ENCODE measurements around the gene UMAD1.

The UMAD1 gene

DNA sequence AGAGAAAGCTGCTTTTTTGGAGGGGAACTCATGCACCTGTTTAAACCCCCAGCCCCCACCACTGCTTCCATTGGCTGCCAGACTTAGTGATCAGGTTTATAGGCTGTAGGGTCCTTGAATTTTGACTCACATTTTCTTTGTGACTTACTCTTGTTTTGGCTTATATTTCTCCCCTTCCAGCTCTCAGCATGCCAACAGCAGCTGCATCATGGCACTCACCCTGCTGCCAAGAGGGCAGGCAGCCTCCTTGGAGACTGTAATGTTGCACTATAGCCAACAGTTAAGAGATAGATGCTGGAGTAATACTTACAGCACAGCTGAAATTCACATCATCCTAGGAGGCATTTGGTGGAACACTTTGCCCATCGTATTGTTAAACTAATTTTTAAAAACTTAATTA, 230.0 kb downstream of the UMAD1 start:
- H3K27me3 ChIP-seq (ENCODE audit: control insufficient read depth, insufficient read depth, low read length), result no peaks in the 10 kb centered on the region
- DNase-seq (ENCODE audit: low read depth, low spot score), result no peak
- H3K4me1 ChIP-seq (ENCODE audit: control insufficient read depth, insufficient read depth, low read length), result peaks cover 4% of the 10 kb centered on the region; the same call in 1 of the 2 replicates
- WGBS (ENCODE audit: insufficient coverage, insufficient read length), result no CpG with 5 or more reads among the region's 1 CpG
- no peaks in the 10 kb centered on the region for H3K9me3 ChIP-seq (ENCODE audit: control insufficient read depth, insufficient read depth, low read length)
- H3K36me3 ChIP-seq (ENCODE audit: control insufficient read depth, insufficient read depth, low read length), result no peaks in the 10 kb centered on the region
- no peak overlapping the region for H3K4me3 ChIP-seq (ENCODE audit: low read length)
- H3K27ac ChIP-seq (ENCODE audit: low read length), result no peak overlapping the region

GRCh38 chr7:7876419-7876818, 235.9 kb downstream of the UMAD1 start:
- DNase-seq (ENCODE audit: low read depth, low spot score), result no peak
- no peaks in the 10 kb centered on the region for H3K4me1 ChIP-seq (ENCODE audit: control insufficient read depth, insufficient read depth, low read length)
- H3K27me3 ChIP-seq (ENCODE audit: control insufficient read depth, insufficient read depth, low read length), result no peaks in the 10 kb centered on the region
- no peaks in the 10 kb centered on the region for H3K9me3 ChIP-seq (ENCODE audit: control insufficient read depth, insufficient read depth, low read length)
- no peaks in the 10 kb centered on the region for H3K36me3 ChIP-seq (ENCODE audit: control insufficient read depth, insufficient read depth, low read length)
- no peak overlapping the region for H3K27ac ChIP-seq (ENCODE audit: low read length)
- WGBS (ENCODE audit: insufficient coverage, insufficient read length), result no CpG with 5 or more reads among the region's 1 CpG
- no peak overlapping the region for H3K4me3 ChIP-seq (ENCODE audit: low read length)

GRCh38 chr7:7881581-7881980, 241.0 kb downstream of the UMAD1 start:
- H3K4me1 ChIP-seq (ENCODE audit: control insufficient read depth, insufficient read depth, low read length), result no peaks in the 10 kb centered on the region
- no peak overlapping the region for H3K27ac ChIP-seq (ENCODE audit: low read length)
- H3K4me3 ChIP-seq (ENCODE audit: low read length), result no peak overlapping the region
- 100% methylated on average over 1 of the region's 6 CpGs for WGBS (ENCODE audit: insufficient coverage, insufficient read length)
- H3K36me3 ChIP-seq (ENCODE audit: control insufficient read depth, insufficient read depth, low read length), result no peaks in the 10 kb centered on the region
- H3K27me3 ChIP-seq (ENCODE audit: control insufficient read depth, insufficient read depth, low read length), result no peaks in the 10 kb centered on the region
- DNase-seq (ENCODE audit: low read depth, low spot score), result no peak
- no peaks in the 10 kb centered on the region for H3K9me3 ChIP-seq (ENCODE audit: control insufficient read depth, insufficient read depth, low read length)

- Histone ChIP-seq H3K27me3 (ENCODE audit: control insufficient read depth, insufficient read depth, low read length) (no peaks in the 10 kb centered on the region), H3K9me3 (ENCODE audit: control insufficient read depth, insufficient read depth, low read length) (no peaks in the 10 kb centered on the region), H3K36me3 (ENCODE audit: control insufficient read depth, insufficient read depth, low read length) (no peaks in the 10 kb centered on the region), H3K27ac (ENCODE audit: low read length) (no peak overlapping the region), H3K4me1 (ENCODE audit: control insufficient read depth, insufficient read depth, low read length) (no peaks in the 10 kb centered on the region), H3K4me3 (ENCODE audit: low read length) (no peak overlapping the region)
- no peak for DNase-seq (ENCODE audit: low read depth, low spot score)
- WGBS (ENCODE audit: insufficient coverage, insufficient read length), result no CpG with 5 or more reads among the region's 2 CpGs
Measured at GRCh38 chr7:7882888-7883287, 242.3 kb downstream of the UMAD1 start.

DNA sequence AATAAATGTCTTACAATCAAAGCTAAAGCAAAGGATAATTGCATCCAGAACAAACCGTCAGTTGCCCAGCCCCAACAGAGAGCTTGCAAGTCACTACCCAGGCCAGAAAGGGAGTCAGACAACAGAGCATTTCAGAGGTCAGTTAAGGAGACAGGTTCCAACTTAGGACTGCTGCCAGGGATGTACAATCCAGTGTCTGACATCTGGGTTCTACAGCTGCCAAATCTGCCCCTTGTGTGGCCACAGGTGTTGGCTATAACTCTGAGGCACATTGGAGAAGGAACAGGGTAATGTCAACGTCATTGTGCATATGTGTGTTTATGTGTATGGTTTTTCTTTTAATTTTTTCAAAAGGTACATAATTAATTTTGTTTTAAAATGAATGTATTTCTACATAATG, 242.8 kb downstream of the UMAD1 start:
- Histone ChIP-seq H3K36me3 (ENCODE audit: control insufficient read depth, insufficient read depth, low read length) (no peaks in the 10 kb centered on the region), H3K4me3 (ENCODE audit: low read length) (no peak overlapping the region), H3K4me1 (ENCODE audit: control insufficient read depth, insufficient read depth, low read length) (no peaks in the 10 kb centered on the region), H3K27me3 (ENCODE audit: control insufficient read depth, insufficient read depth, low read length) (no peaks in the 10 kb centered on the region), H3K27ac (ENCODE audit: low read length) (no peak overlapping the region), H3K9me3 (ENCODE audit: control insufficient read depth, insufficient read depth, low read length) (no peaks in the 10 kb centered on the region)
- no CpG with 5 or more reads among the region's 2 CpGs for WGBS (ENCODE audit: insufficient coverage, insufficient read length)
- no peak for DNase-seq (ENCODE audit: low read depth, low spot score)

DNA sequence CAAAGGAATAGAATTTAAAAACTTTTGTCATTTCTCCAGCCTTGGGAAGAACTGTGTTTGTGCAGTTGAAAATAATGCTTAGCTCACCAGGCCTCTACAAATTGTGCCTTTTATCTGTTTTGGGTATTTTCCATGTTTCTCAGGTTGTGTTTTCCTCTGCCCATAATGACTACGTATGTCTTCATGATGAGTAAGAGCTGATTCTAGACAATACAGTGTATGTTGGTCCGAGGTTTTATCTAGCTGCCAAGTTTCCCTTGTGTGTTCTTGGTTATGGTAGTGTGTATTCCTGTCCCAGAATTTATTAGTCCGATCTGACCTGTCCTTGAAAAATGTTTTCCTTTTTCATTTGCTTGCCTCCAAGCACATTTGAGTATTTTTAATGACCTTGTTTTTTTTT, 244.3 kb downstream of the UMAD1 start:
- DNase-seq (ENCODE audit: low read depth, low spot score), result no peak
- H3K27me3 ChIP-seq (ENCODE audit: control insufficient read depth, insufficient read depth, low read length), result no peaks in the 10 kb centered on the region
- no peak overlapping the region for H3K4me3 ChIP-seq (ENCODE audit: low read length)
- no peaks in the 10 kb centered on the region for H3K9me3 ChIP-seq (ENCODE audit: control insufficient read depth, insufficient read depth, low read length)
- no CpG with 5 or more reads among the region's 3 CpGs for WGBS (ENCODE audit: insufficient coverage, insufficient read length)
- no peak overlapping the region for H3K27ac ChIP-seq (ENCODE audit: low read length)
- no peaks in the 10 kb centered on the region for H3K4me1 ChIP-seq (ENCODE audit: control insufficient read depth, insufficient read depth, low read length)
- no peaks in the 10 kb centered on the region for H3K36me3 ChIP-seq (ENCODE audit: control insufficient read depth, insufficient read depth, low read length)

DNA sequence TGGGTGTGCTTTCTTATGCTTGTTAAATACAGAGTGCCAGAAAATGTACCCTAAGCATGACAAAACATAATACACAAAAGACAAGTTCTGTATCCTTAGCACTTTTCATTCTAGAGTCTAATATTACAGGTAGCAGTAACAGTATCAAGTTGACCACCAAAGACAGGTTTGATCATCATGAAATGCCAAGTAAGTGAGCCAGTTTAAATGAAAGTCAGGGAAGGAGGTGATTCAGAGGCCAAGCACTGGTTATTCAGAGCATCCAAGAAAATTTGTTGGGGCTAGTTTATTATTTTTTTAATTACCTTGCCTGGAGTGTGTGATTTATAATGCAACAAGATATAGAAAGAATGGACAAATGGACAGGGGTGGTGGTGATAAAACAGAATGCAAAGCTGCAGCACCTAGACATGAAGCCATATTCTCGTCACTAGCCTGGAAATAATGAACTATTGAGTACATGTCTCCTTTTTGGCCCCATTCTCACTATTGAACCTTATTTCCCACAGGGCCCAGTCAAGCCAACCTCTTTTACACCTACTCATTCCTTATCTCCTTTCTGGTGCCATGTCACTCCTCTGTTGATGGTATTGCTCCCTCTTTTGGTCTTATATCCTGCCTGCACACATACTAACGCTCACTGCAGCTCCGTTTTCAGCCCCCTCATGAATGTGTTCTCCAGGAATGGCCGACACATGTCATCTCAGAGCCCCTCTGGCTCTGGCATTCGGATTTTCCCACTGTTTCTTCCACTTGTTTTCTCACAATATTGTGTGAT, 249.4 kb downstream of the UMAD1 start:
- no peaks in the 10 kb centered on the region for H3K9me3 ChIP-seq (ENCODE audit: control insufficient read depth, insufficient read depth, low read length)
- H3K36me3 ChIP-seq (ENCODE audit: control insufficient read depth, insufficient read depth, low read length), result no peaks in the 10 kb centered on the region
- H3K27me3 ChIP-seq (ENCODE audit: control insufficient read depth, insufficient read depth, low read length), result no peaks in the 10 kb centered on the region
- WGBS (ENCODE audit: insufficient coverage, insufficient read length), result no CpG with 5 or more reads among the region's 5 CpGs
- H3K27ac ChIP-seq (ENCODE audit: low read length), result no peak overlapping the region
- no peaks in the 10 kb centered on the region for H3K4me1 ChIP-seq (ENCODE audit: control insufficient read depth, insufficient read depth, low read length)
- H3K4me3 ChIP-seq (ENCODE audit: low read length), result no peak overlapping the region
- no peak for DNase-seq (ENCODE audit: low read depth, low spot score)

GRCh38 chr7:7895004-7895650, 254.6 kb downstream of the UMAD1 start:
- H3K27me3 ChIP-seq (ENCODE audit: control insufficient read depth, insufficient read depth, low read length), result no peaks in the 10 kb centered on the region
- no peaks in the 10 kb centered on the region for H3K9me3 ChIP-seq (ENCODE audit: control insufficient read depth, insufficient read depth, low read length)
- no peak overlapping the region for H3K27ac ChIP-seq (ENCODE audit: low read length)
- peaks cover 3% of the 10 kb centered on the region; the same call in 1 of the 2 replicates for H3K4me1 ChIP-seq (ENCODE audit: control insufficient read depth, insufficient read depth, low read length)
- no peaks in the 10 kb centered on the region for H3K36me3 ChIP-seq (ENCODE audit: control insufficient read depth, insufficient read depth, low read length)
- H3K4me3 ChIP-seq (ENCODE audit: low read length), result no peak overlapping the region
- no peak for DNase-seq (ENCODE audit: low read depth, low spot score)
- WGBS (ENCODE audit: insufficient coverage, insufficient read length), result no CpG with 5 or more reads among the region's 7 CpGs

DNA sequence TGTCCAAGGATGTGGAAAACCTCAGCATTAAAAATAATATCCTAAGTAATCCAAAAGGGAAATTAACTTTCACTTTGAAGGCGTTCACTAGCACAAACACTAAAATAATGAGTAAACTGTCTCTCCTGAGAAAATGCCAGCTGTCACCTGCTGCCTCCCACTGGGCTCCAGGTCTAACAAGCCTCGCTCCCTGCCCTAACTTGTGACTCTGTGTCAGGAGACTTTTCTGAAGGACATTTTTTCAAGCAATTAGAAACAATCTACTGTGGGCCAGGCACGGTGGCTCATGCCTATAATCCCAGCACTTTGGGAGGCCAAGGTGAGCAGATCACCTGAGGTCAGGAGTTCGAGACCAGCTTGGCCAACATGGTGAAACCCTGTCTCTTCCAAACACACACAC, 255.2 kb downstream of the UMAD1 start:
- WGBS (ENCODE audit: insufficient coverage, insufficient read length), result no CpG with 5 or more reads among the region's 4 CpGs
- no peak for DNase-seq (ENCODE audit: low read depth, low spot score)
- Histone ChIP-seq H3K4me1 (ENCODE audit: control insufficient read depth, insufficient read depth, low read length) (peaks cover 3% of the 10 kb centered on the region; the same call in 1 of the 2 replicates), H3K27me3 (ENCODE audit: control insufficient read depth, insufficient read depth, low read length) (no peaks in the 10 kb centered on the region), H3K9me3 (ENCODE audit: control insufficient read depth, insufficient read depth, low read length) (no peaks in the 10 kb centered on the region), H3K36me3 (ENCODE audit: control insufficient read depth, insufficient read depth, low read length) (no peaks in the 10 kb centered on the region), H3K27ac (ENCODE audit: low read length) (no peak overlapping the region), H3K4me3 (ENCODE audit: low read length) (no peak overlapping the region)

GRCh38 chr7:7897509-7897908, 257.0 kb downstream of the UMAD1 start:
- peaks cover 3% of the 10 kb centered on the region; the same call in 1 of the 2 replicates for H3K4me1 ChIP-seq (ENCODE audit: control insufficient read depth, insufficient read depth, low read length)
- H3K27me3 ChIP-seq (ENCODE audit: control insufficient read depth, insufficient read depth, low read length), result no peaks in the 10 kb centered on the region
- whole genome bisulfite sequencing (ENCODE audit: insufficient coverage, insufficient read length), result 100% methylated on average over 1 of the region's 2 CpGs
- H3K4me3 ChIP-seq (ENCODE audit: low read length), result no peak overlapping the region
- no peaks in the 10 kb centered on the region for H3K36me3 ChIP-seq (ENCODE audit: control insufficient read depth, insufficient read depth, low read length)
- no peak for DNase-seq (ENCODE audit: low read depth, low spot score)
- H3K9me3 ChIP-seq (ENCODE audit: control insufficient read depth, insufficient read depth, low read length), result no peaks in the 10 kb centered on the region
- H3K27ac ChIP-seq (ENCODE audit: low read length), result no peak overlapping the region
